HCT116 (cell line): ENCODE results near the gene ZMYM2. TPM values are rescaled to one million over a fixed set of nuclear protein-coding genes. Genes with fewer than 3 reads are reported as not detected.

Source experiments
- ATAC-seq: fragments of 200-7000 bp; cut with Tn5 transposase; 2 replicates; pipeline ENCODE4 v1.9.1; 2020; ENCODE audit warnings: mild to moderate bottlenecking, moderate library complexity
- BruUV-seq: library from RNA; stranded (reverse); fragments of 400-500 nt; replicated peaks from 2 replicates; lab custom pipeline; 2021; lab: Mats Ljungman, UMichigan
- CTCF ChIA-PET: fragments of 300-600 bp; sonication (Branson Sonifier 250); formaldehyde crosslinking; loops from one replicate; lab custom pipeline; 2021; ENCODE audit warnings: antibody characterized with exemption; lab: Charles Lee
- POLR2A ChIA-PET: fragments of 300-600, 350-600 bp; sonication (Branson Sonifier 250); formaldehyde crosslinking; loops from one replicate; lab custom pipeline; 2021; ENCODE audit warnings: antibody characterized with exemption; lab: Charles Lee
- RAD21 ChIA-PET, 2 experiments: fragments of 300-600 bp; sonication (Branson Sonifier 250); formaldehyde crosslinking; loops; one replicate each; lab custom pipeline; 2023; ENCODE audit warnings: low total read pairs in 2 of 2; ENCODE audit not compliant: uncharacterized antibody in 2 of 2, unreplicated experiment in 2 of 2, low non-redundant PET in 1 of 2; lab: Charles Lee
- DNase-seq: peaks from one replicate; pipeline ENCODE4 v3.0.0-alpha.2; 2010; ENCODE audit warnings: low read depth, low spot score
- H2AFZ ChIP-seq: fragments of 200-600 bp; shearing (Covaris generic), sonication (generic); 2 replicates; pipeline ENCODE4 v1.6.1; 2017; ENCODE audit warnings: low read depth, mixed run types, mixed read lengths, antibody characterized with exemption, low read length; ENCODE audit not compliant: poor library complexity, severe bottlenecking
- H3K27ac ChIP-seq: 2 replicates; pipeline ENCODE4 v1.5.1; 2012; ENCODE audit warnings: low read depth, low read length
- H3K27me3 ChIP-seq: fragments of 200-600 bp; sonication (generic); 2 replicates; pipeline ENCODE4 v1.6.1; 2016; ENCODE audit warnings: mixed run types, low read length, mixed read lengths; ENCODE audit not compliant: insufficient read depth
- H3K36me3 ChIP-seq, 2 experiments: fragments of 200-500 bp in 1 of 2; fragments of 200-600 bp in 1 of 2; sonication (Bioruptor generic) in 1 of 2; sonication (generic) in 1 of 2; 2 replicates each; pipeline versions ENCODE4 v1.5.1 to v1.6.1; 2014 to 2016; ENCODE audit warnings: low read length in 2 of 2, inconsistent platforms in 1 of 2, mixed read lengths in 1 of 2, mixed run types in 1 of 2; ENCODE audit not compliant: insufficient read depth in 2 of 2, control insufficient read depth in 1 of 2
- H3K4me1 ChIP-seq, 2 experiments: fragments of 200-600 bp in 1 of 2; sonication (generic) in 1 of 2; 2 replicates each; pipeline versions ENCODE4 v1.5.1 to v1.6.1; 2012 to 2017; ENCODE audit warnings: low read length in 2 of 2, inconsistent platforms in 1 of 2, mild to moderate bottlenecking in 1 of 2, mixed read lengths in 1 of 2, mixed run types in 1 of 2, moderate library complexity in 1 of 2; ENCODE audit not compliant: insufficient read depth in 2 of 2, control insufficient read depth in 1 of 2
- H3K4me2 ChIP-seq: fragments of 200-600 bp; sonication (generic); 2 replicates; pipeline ENCODE4 v1.6.1; 2017; ENCODE audit warnings: mixed run types, low read length, mixed read lengths
- H3K4me3 ChIP-seq, 2 experiments: fragments of 200-600 bp in 1 of 2; sonication (generic) in 1 of 2; replicated peaks in 1 of 2; 2 replicates each; pipeline ENCODE4 v1.5.1; 2011 to 2016; ENCODE audit warnings: low read length in 2 of 2, control low read depth in 1 of 2, low read depth in 1 of 2, mild to moderate bottlenecking in 1 of 2, mixed read lengths in 1 of 2, mixed run types in 1 of 2
- H3K79me2 ChIP-seq: fragments of 200-600 bp; sonication (generic); 2 replicates; pipeline ENCODE4 v1.6.1; 2017; ENCODE audit warnings: mild to moderate bottlenecking, mixed run types, low read length, moderate library complexity, mixed read lengths; ENCODE audit not compliant: insufficient read depth
- H3K9ac ChIP-seq: fragments of 200-600 bp; sonication (generic); 2 replicates; pipeline ENCODE4 v1.6.1; 2016; ENCODE audit warnings: low read length, mixed read lengths
- H3K9me2 ChIP-seq: fragments of 200-600 bp; sonication (generic), shearing (Covaris generic); 2 replicates; pipeline ENCODE4 v1.6.1; 2017; ENCODE audit warnings: mixed run types, mild to moderate bottlenecking, moderate library complexity; ENCODE audit not compliant: insufficient read depth
- H3K9me3 ChIP-seq, 2 experiments: fragments of 200-500 bp in 1 of 2; fragments of 200-600 bp in 1 of 2; sonication (Bioruptor generic) in 1 of 2; sonication (generic) in 1 of 2; 2 replicates each; pipeline ENCODE4 v1.6.1; 2014 to 2017; ENCODE audit warnings: low read length in 2 of 2, mixed read lengths in 2 of 2, inconsistent platforms in 1 of 2, low read depth in 1 of 2, mild to moderate bottlenecking in 1 of 2, mixed run types in 1 of 2, moderate library complexity in 1 of 2; ENCODE audit not compliant: control insufficient read depth in 1 of 2, insufficient read depth in 1 of 2
- H4K20me1 ChIP-seq: fragments of 200-600 bp; sonication (generic), shearing (Covaris generic); 2 replicates; pipeline ENCODE4 v1.6.1; 2017; ENCODE audit warnings: mixed run types, mild to moderate bottlenecking, moderate library complexity; ENCODE audit not compliant: insufficient read depth
- CBX3 ChIP-seq: IDR thresholded peaks from 2 replicates; pipeline ENCODE4 v1.6.1; 2012; ENCODE audit warnings: low read depth
- CEBPB ChIP-seq: IDR thresholded peaks from 2 replicates; pipeline ENCODE4 v1.6.1; 2012; ENCODE audit warnings: low read depth
- EGR1 ChIP-seq: IDR thresholded peaks from 2 replicates; pipeline ENCODE4 v1.6.1; 2012; ENCODE audit warnings: low read depth
- EZH2 ChIP-seq: fragments of 200-600 bp; sonication (generic); IDR thresholded peaks from 2 replicates; pipeline ENCODE4 v1.6.1; 2017; ENCODE audit warnings: antibody characterized with exemption, mixed run types
- JUND ChIP-seq: IDR thresholded peaks from 2 replicates; pipeline ENCODE4 v1.6.1; 2012
- POLR2A ChIP-seq: IDR thresholded peaks from 2 replicates; pipeline ENCODE4 v1.7.0; 2011; ENCODE audit warnings: borderline replicate concordance; ENCODE audit not compliant: insufficient read depth, insufficient read length; ENCODE audit errors: extremely low read depth
- POLR2AphosphoS5 ChIP-seq: IDR thresholded peaks from 2 replicates; pipeline ENCODE4 v1.6.1; 2011; ENCODE audit warnings: mild to moderate bottlenecking, low read depth, low read length, moderate library complexity
- SIN3A ChIP-seq: IDR thresholded peaks from 2 replicates; pipeline ENCODE4 v1.6.1; 2012; ENCODE audit warnings: low read depth
- SP1 ChIP-seq: IDR thresholded peaks from 2 replicates; pipeline ENCODE4 v1.6.1; 2012; ENCODE audit warnings: low read depth
- YY1 ChIP-seq: IDR thresholded peaks from 2 replicates; pipeline ENCODE4 v1.6.1; 2011; ENCODE audit warnings: low read length, low read depth, moderate library complexity, mild to moderate bottlenecking; ENCODE audit not compliant: insufficient replicate concordance; ENCODE audit errors: extremely low read depth
- ZFX ChIP-seq: fragments of 450-650 bp; IDR thresholded peaks from 2 replicates; pipeline ENCODE4 v1.6.1; 2017
- intact Hi-C: fragments of 100-400 bp; cut with micrococcal nuclease; formaldehyde crosslinking; loops from 2 replicates; pipeline ENCODE4 v1.10.0; 2022
- total RNA-seq: library from RNA; stranded (reverse); gene quantifications from one replicate; pipeline ENCODE4 v1.2.1, GENCODE V29; 2021; ENCODE audit not compliant: unreplicated experiment
- TF ChIP-seq, protein P1 (sequence below), 3 experiments: fragments of 200-600 bp in 1 of 3; sonication (generic) in 1 of 3; IDR thresholded peaks in 2 of 3; conservative IDR thresholded peaks in 1 of 3; 2 replicates each; pipeline ENCODE4 v1.5.1; 2012 to 2017; ENCODE audit warnings: low read depth in 2 of 3, low read length in 2 of 3, antibody characterized with exemption in 1 of 3, borderline replicate concordance in 1 of 3, control low read depth in 1 of 3, mild to moderate bottlenecking in 1 of 3, mixed read lengths in 1 of 3, mixed run types in 1 of 3, moderate library complexity in 1 of 3; ENCODE audit not compliant: insufficient read depth in 1 of 3
- TF ChIP-seq, protein P2 (sequence below): IDR thresholded peaks from 2 replicates; pipeline ENCODE4 v1.6.1; 2012
- TF ChIP-seq, protein P3 (sequence below): IDR thresholded peaks from 2 replicates; pipeline ENCODE4 v1.6.1; 2012; ENCODE audit warnings: low read depth
- TF ChIP-seq, protein P4 (sequence below): IDR thresholded peaks from 2 replicates; pipeline ENCODE4 v1.6.1; 2011; ENCODE audit warnings: mild to moderate bottlenecking, low read length, moderate library complexity; ENCODE audit not compliant: insufficient replicate concordance; ENCODE audit errors: extremely low read depth

Gene ZMYM2
- total RNA-seq, 1 experiment from 2014 or later = 53.0 TPM

DNA sequence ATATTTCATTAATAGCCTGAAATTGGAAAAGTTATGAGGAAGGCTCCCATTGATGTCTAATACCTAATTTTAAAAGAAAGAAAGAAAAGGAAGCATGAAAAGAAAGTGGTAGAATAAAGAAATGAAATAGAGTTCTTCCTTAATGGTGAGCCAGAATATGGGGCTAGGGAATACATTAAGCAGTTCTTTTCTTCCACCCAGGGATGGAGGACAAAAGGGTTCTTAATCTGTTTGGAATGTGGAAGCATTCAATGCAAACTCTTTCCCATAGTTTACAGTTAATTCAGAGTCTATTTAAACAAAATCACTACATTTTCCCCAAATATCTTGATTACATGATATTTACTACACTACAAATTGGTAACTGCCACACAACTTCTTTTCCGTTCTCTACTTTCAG lies 18.4 kb upstream of the ZMYM2 start (continued):
- TF ChIP-seq YY1 = no peak
- TF ChIP-seq EGR1 = no peak
- TF ChIP-seq CEBPB = no peak
- no peak for TF ChIP-seq SIN3A
- TF ChIP-seq EZH2 = no peak
- no peak for TF ChIP-seq POLR2A

DNA sequence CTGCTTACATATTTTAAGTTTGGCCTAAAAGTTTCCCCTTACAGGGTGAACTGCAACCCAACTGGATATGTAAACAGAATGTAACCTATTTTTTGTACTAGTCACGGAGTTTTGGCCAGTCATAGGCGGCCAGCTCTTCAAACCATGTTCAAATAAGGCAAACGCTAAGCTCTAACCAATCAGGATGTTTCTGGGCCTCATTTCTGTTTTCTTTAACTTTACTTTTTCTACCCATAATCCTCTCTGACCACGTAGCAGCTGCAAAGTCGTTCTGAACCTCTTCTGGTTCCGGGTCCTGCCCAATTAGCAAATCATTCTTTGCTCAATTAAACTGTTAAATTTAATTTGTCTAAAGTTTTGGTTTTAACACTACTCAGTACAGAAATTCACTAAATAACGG lies 8.2 kb upstream of the ZMYM2 start:
- DNase-seq = no peak
- Histone ChIP-seq H2AFZ (peak overlapping the region; percentile 50), H3K9me3 (no peaks in the 10 kb centered on the region), H4K20me1 (no peaks in the 10 kb centered on the region), H3K36me3 (no peaks in the 10 kb centered on the region), H3K79me2 (no peaks in the 10 kb centered on the region), H3K4me1 (peaks cover 0 to 5% of the 10 kb centered on the region in 2 experiments; a peak in 2 of 4 replicates), H3K4me3 (no peak overlapping the region), H3K27ac (no peak overlapping the region), H3K9ac (no peak overlapping the region), H3K27me3 (no peaks in the 10 kb centered on the region), H3K9me2 (no peaks in the 10 kb centered on the region), H3K4me2 (no peak overlapping the region)
- ChIA-PET RAD21 (no interaction called here), POLR2A (interaction anchor here (1.0 kb wide), 1 partner anchor 8 kb away, joined by 3 read pairs; no protein-coding TSS in a partner anchor)
- no peak for ATAC-seq
- no TSS peak for BruUV-seq
- no peak for TF ChIP-seq JUND
- TF ChIP-seq CEBPB = no peak
- TF ChIP-seq EGR1 = no peak
- TF ChIP-seq SIN3A = no peak
- TF ChIP-seq, protein P1, sequence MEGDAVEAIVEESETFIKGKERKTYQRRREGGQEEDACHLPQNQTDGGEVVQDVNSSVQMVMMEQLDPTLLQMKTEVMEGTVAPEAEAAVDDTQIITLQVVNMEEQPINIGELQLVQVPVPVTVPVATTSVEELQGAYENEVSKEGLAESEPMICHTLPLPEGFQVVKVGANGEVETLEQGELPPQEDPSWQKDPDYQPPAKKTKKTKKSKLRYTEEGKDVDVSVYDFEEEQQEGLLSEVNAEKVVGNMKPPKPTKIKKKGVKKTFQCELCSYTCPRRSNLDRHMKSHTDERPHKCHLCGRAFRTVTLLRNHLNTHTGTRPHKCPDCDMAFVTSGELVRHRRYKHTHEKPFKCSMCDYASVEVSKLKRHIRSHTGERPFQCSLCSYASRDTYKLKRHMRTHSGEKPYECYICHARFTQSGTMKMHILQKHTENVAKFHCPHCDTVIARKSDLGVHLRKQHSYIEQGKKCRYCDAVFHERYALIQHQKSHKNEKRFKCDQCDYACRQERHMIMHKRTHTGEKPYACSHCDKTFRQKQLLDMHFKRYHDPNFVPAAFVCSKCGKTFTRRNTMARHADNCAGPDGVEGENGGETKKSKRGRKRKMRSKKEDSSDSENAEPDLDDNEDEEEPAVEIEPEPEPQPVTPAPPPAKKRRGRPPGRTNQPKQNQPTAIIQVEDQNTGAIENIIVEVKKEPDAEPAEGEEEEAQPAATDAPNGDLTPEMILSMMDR (IDR thresholded peaks at IDR 0.05 in 2 of 3, conservative IDR thresholded peaks at IDR 0.05 in 1 of 3; ENCODE audit: borderline replicate concordance in 1 of 3, insufficient read depth in 1 of 3, low read depth in 2 of 3, low read length in 2 of 3) = no peak
- TF ChIP-seq, protein P2, sequence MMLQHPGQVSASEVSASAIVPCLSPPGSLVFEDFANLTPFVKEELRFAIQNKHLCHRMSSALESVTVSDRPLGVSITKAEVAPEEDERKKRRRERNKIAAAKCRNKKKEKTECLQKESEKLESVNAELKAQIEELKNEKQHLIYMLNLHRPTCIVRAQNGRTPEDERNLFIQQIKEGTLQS = no peak
- TF ChIP-seq, protein P3, sequence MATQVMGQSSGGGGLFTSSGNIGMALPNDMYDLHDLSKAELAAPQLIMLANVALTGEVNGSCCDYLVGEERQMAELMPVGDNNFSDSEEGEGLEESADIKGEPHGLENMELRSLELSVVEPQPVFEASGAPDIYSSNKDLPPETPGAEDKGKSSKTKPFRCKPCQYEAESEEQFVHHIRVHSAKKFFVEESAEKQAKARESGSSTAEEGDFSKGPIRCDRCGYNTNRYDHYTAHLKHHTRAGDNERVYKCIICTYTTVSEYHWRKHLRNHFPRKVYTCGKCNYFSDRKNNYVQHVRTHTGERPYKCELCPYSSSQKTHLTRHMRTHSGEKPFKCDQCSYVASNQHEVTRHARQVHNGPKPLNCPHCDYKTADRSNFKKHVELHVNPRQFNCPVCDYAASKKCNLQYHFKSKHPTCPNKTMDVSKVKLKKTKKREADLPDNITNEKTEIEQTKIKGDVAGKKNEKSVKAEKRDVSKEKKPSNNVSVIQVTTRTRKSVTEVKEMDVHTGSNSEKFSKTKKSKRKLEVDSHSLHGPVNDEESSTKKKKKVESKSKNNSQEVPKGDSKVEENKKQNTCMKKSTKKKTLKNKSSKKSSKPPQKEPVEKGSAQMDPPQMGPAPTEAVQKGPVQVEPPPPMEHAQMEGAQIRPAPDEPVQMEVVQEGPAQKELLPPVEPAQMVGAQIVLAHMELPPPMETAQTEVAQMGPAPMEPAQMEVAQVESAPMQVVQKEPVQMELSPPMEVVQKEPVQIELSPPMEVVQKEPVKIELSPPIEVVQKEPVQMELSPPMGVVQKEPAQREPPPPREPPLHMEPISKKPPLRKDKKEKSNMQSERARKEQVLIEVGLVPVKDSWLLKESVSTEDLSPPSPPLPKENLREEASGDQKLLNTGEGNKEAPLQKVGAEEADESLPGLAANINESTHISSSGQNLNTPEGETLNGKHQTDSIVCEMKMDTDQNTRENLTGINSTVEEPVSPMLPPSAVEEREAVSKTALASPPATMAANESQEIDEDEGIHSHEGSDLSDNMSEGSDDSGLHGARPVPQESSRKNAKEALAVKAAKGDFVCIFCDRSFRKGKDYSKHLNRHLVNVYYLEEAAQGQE = no peak
- TF ChIP-seq, protein P4, sequence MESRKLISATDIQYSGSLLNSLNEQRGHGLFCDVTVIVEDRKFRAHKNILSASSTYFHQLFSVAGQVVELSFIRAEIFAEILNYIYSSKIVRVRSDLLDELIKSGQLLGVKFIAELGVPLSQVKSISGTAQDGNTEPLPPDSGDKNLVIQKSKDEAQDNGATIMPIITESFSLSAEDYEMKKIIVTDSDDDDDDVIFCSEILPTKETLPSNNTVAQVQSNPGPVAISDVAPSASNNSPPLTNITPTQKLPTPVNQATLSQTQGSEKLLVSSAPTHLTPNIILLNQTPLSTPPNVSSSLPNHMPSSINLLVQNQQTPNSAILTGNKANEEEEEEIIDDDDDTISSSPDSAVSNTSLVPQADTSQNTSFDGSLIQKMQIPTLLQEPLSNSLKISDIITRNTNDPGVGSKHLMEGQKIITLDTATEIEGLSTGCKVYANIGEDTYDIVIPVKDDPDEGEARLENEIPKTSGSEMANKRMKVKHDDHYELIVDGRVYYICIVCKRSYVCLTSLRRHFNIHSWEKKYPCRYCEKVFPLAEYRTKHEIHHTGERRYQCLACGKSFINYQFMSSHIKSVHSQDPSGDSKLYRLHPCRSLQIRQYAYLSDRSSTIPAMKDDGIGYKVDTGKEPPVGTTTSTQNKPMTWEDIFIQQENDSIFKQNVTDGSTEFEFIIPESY = no peak
- no peak for TF ChIP-seq POLR2A
- no peak for TF ChIP-seq POLR2AphosphoS5
- no peak for TF ChIP-seq SP1
- TF ChIP-seq CBX3 = no peak
- no peak for TF ChIP-seq ZFX
- TF ChIP-seq, all 23 proteins: peak for 0
- CTCF ChIA-PET = interaction anchor here (1.8 kb wide), 1 partner anchor 10 kb away, joined by 8 read pairs; no protein-coding TSS in a partner anchor
- intact Hi-C loops = no loop called here
